ENCODE measurements around the gene FGF11.
"Not testable (repeated sequence)": the region's sequence is repeated elsewhere in the genome, so short reads cannot be mapped to it uniquely, and the experiment has no call there.

The FGF11 gene

GRCh38 chr17:7481842-7482741 is 42.8 kb downstream of the FGF11 start:
- DNase-seq: not testable (repeated sequence)

- DNase-seq: not testable (repeated sequence)
Measured at GRCh38 chr17:7482742-7483088, 43.4 kb downstream of the FGF11 start.

GRCh38 chr17:7483255-7484066 is 44.1 kb downstream of the FGF11 start:
- peak; percentile 86 for DNase-seq

- peak; percentile 96 for DNase-seq
Measured at GRCh38 chr17:7484067-7484918, 45.0 kb downstream of the FGF11 start, which contains the start of gene POLR2A. Gene POLR2A, plus strand, starts transcription at chr17:7484366.

GRCh38 chr17:7484919-7485377 is 45.6 kb downstream of the FGF11 start:
- no peak for DNase-seq

- DNase-seq: no peak
Measured at GRCh38 chr17:7486181-7486580, 46.9 kb downstream of the FGF11 start.

GRCh38 chr17:7490144-7490543 is 50.8 kb downstream of the FGF11 start:
- DNase-seq: no peak

- DNase-seq: no peak
Measured at GRCh38 chr17:7491583-7491982, 52.3 kb downstream of the FGF11 start.

- no peak for DNase-seq
Measured at GRCh38 chr17:7493941-7494340, 54.6 kb downstream of the FGF11 start.
